B cell (primary cell): ENCODE measurements around the gene CES4A. TPM values are rescaled to one million over a fixed set of nuclear protein-coding genes. Genes with fewer than 3 reads are reported as not detected.

Experiments used
- ATAC-seq: fragments of 200-7000 bp; cut with Tn5 transposase; one replicate; pipeline ENCODE4 v1.10.0; 2021; ENCODE audit warnings: low read depth, mild to moderate bottlenecking, moderate number of reproducible peaks, moderate library complexity
- CTCF ChIA-PET: fragments of 350-600 bp; sonication (Branson Sonifier 250); formaldehyde crosslinking; loops from one replicate; lab custom pipeline; 2021; ENCODE audit warnings: antibody characterized with exemption, inconsistent platforms; lab: Charles Lee
- POLR2A ChIA-PET: fragments of 350-600 bp; sonication (Branson Sonifier 250); formaldehyde crosslinking; loops from one replicate; lab custom pipeline; 2021; ENCODE audit warnings: antibody characterized with exemption; lab: Charles Lee
- DNase-seq: peaks from one replicate; pipeline ENCODE4 v3.0.0; 2013
- H2AFZ ChIP-seq: 2 replicates; pipeline ENCODE4 v1.6.1; 2012; ENCODE audit warnings: mild to moderate bottlenecking, low read depth, low read length; ENCODE audit not compliant: insufficient read depth, poor library complexity, severe bottlenecking
- H3K27ac ChIP-seq, 2 donors: 1 replicate in 1 of 2; 2 replicates in 1 of 2; pipeline ENCODE4 v1.5.1; 2012 to 2013; ENCODE audit warnings: low read length in 2 of 2, mild to moderate bottlenecking in 2 of 2, moderate library complexity in 1 of 2
- H3K27me3 ChIP-seq, 4 experiments: fragments of 200-600 bp in 1 of 4; sonication (generic) in 1 of 4; replicated peaks in 1 of 4; 1 replicate in 2 of 4; 2 replicates in 2 of 4; pipeline versions ENCODE4 v1.6.1 to v1.7.0; 2013 to 2016; ENCODE audit warnings: low read length in 3 of 4, mild to moderate bottlenecking in 2 of 4, mixed read lengths in 1 of 4, moderate library complexity in 1 of 4; ENCODE audit not compliant: insufficient read depth in 4 of 4, control insufficient read depth in 3 of 4; ENCODE audit errors: control extremely low read depth in 1 of 4
- H3K36me3 ChIP-seq, 2 experiments: replicated peaks in 1 of 2; 1 replicate in 1 of 2; 2 replicates in 1 of 2; pipeline versions ENCODE4 v1.6.1 to v1.7.1; 2013; ENCODE audit warnings: low read length in 1 of 2; ENCODE audit not compliant: insufficient read depth in 2 of 2, control insufficient read depth in 1 of 2; ENCODE audit errors: control extremely low read depth in 1 of 2, extremely low read depth in 1 of 2
- H3K4me1 ChIP-seq, 2 donors: fragments of 200-600 bp in 1 of 2; sonication (generic) in 1 of 2; 1 replicate in 1 of 2; 2 replicates in 1 of 2; pipeline versions ENCODE4 v1.5.1 to v1.6.1; 2013 to 2017; ENCODE audit warnings: low read length in 2 of 2; ENCODE audit not compliant: control insufficient read depth in 2 of 2, insufficient read depth in 2 of 2
- H3K4me2 ChIP-seq: replicated peaks from 2 replicates; pipeline ENCODE3; 2012; ENCODE audit warnings: mild to moderate bottlenecking, low read depth, low read length; ENCODE audit not compliant: poor library complexity, severe bottlenecking
- H3K4me3 ChIP-seq, 5 experiments: fragments of 200-600 bp in 1 of 5; sonication (generic) in 1 of 5; 1 replicate in 3 of 5; 2 replicates in 2 of 5; pipeline versions ENCODE4 v1.5.1 to v1.7.0; 2011 to 2016; ENCODE audit warnings: low read length in 4 of 5, mild to moderate bottlenecking in 4 of 5, low read depth in 2 of 5, control low read depth in 1 of 5, moderate library complexity in 1 of 5; ENCODE audit not compliant: insufficient read depth in 1 of 5; ENCODE audit errors: control extremely low read depth in 1 of 5, extremely low read depth in 1 of 5
- H3K79me2 ChIP-seq: fragments of 200-600 bp; sonication (generic); one replicate; pipeline ENCODE4 v1.6.0; 2016; ENCODE audit warnings: low read length; ENCODE audit not compliant: control insufficient read depth, insufficient read depth
- H3K9ac ChIP-seq: fragments of 200-600 bp; sonication (generic); 2 replicates; pipeline ENCODE4 v1.6.1; 2017; ENCODE audit warnings: mild to moderate bottlenecking, low read length, moderate library complexity
- H3K9me3 ChIP-seq, 3 donors: one replicate each; pipeline versions ENCODE4 v1.6.1 to v1.7.1; 2013; ENCODE audit warnings: low read length in 2 of 3; ENCODE audit not compliant: control insufficient read depth in 2 of 3, insufficient read depth in 1 of 3; ENCODE audit errors: control extremely low read depth in 1 of 3
- H4K20me1 ChIP-seq: 2 replicates; pipeline ENCODE4 v1.6.0; 2012; ENCODE audit warnings: mild to moderate bottlenecking, low read length; ENCODE audit not compliant: insufficient read depth, control insufficient read depth, poor library complexity, severe bottlenecking
- H3K27ac Mint-ChIP-seq: one replicate; pipeline ENCODE4 v1.8.0; 2021; ENCODE audit warnings: mixed read lengths
- H3K27me3 Mint-ChIP-seq: one replicate; pipeline ENCODE4 v1.8.0; 2021; ENCODE audit warnings: mixed read lengths
- H3K4me1 Mint-ChIP-seq: one replicate; pipeline ENCODE4 v1.8.0; 2021; ENCODE audit warnings: mixed read lengths
- H3K4me3 Mint-ChIP-seq: one replicate; pipeline ENCODE4 v1.8.0; 2021; ENCODE audit warnings: mixed read lengths
- H3K9me3 Mint-ChIP-seq: one replicate; pipeline ENCODE4 v1.8.0; 2022; ENCODE audit warnings: mixed read lengths; ENCODE audit not compliant: insufficient read depth
- CTCF ChIP-seq: fragments of 200-600 bp; IDR thresholded peaks from one replicate; pipeline ENCODE4 v1.8.0; 2022; ENCODE audit warnings: antibody characterized with exemption, mild to moderate bottlenecking
- EZH2 ChIP-seq: IDR thresholded peaks from 2 replicates; pipeline ENCODE4 v1.6.1; 2012; ENCODE audit warnings: borderline replicate concordance, low read depth, mild to moderate bottlenecking, moderate library complexity, low read length; ENCODE audit not compliant: insufficient read depth, poor library complexity, severe bottlenecking
- WGBS: methylation state at CpG from one replicate; pipeline ENCODE4 v1.1.5; 2013; ENCODE audit warnings: missing lambda C conversion rate; ENCODE audit not compliant: insufficient coverage; 5-methylcytosine and 5-hydroxymethylcytosine counted together
- intact Hi-C: fragments of 100-400 bp; cut with micrococcal nuclease; formaldehyde crosslinking; loops from one replicate; pipeline ENCODE4 v1.10.0; 2022
- polyA plus RNA-seq: library from polyadenylated mRNA; depleted of rRNA; stranded (reverse); fragments of >200 nt; gene quantifications from 2 replicates; pipeline ENCODE4 v1.2.3, GENCODE V29; 2012
- total RNA-seq, 2 donors: library from RNA; stranded (reverse); fragments of 120-200 nt in 1 of 2; gene quantifications; 1 replicate in 1 of 2; 2 replicates in 1 of 2; pipeline versions ENCODE4 v1.2.3 to v1.2.4, GENCODE V29; 2013 to 2022

The CES4A gene
- total and polyA plus RNA-seq, 2 donors (not counting 1 experiment from before 2014, with no cell fraction given), result 8.4 to 17.3 TPM

GRCh38 chr16:66975302-66975893 is 13.0 kb upstream of the CES4A start:
- ChIA-PET POLR2A (no interaction called here), CTCF (interaction anchor here (0.9 to 2.2 kb wide), 6 partner anchors 126 to 491 kb away, joined by 3 to 10 read pairs (median 4); no protein-coding TSS in a partner anchor)
- ATAC-seq (no peak), DNase-seq (no peak)
- Histone ChIP-seq H3K27ac (no peak overlapping the region), H3K4me3 (no peak overlapping the region), H3K4me1 (peaks cover 0 to 3% of the 10 kb centered on the region in 2 donors), H2AFZ (no peak overlapping the region), H4K20me1 (no peaks in the 10 kb centered on the region), H3K9me3 (no peaks in the 10 kb centered on the region), H3K27me3 (peaks cover 0 to 13% (median 0%) of the 10 kb centered on the region in 4 experiments), H3K36me3 (no peaks in the 10 kb centered on the region), H3K79me2 (no peaks in the 10 kb centered on the region), H3K4me2 (no peak overlapping the region), H3K9ac (no peak overlapping the region)
- peaks cover 1% of the 10 kb centered on the region for H3K4me1 Mint-ChIP-seq
- H3K27ac Mint-ChIP-seq, result no peak overlapping the region
- WGBS, result 84% methylated on average over 6 of the region's 14 CpGs
- H3K27me3 Mint-ChIP-seq, result peaks cover 16% of the 10 kb centered on the region
- intact Hi-C loops, result no loop called here
- H3K9me3 Mint-ChIP-seq, result no peaks in the 10 kb centered on the region
- TF ChIP-seq EZH2, result no peak
- TF ChIP-seq CTCF, result no peak
- no peak overlapping the region for H3K4me3 Mint-ChIP-seq

- Histone ChIP-seq H3K9me3 (no peaks in the 10 kb centered on the region), H3K79me2 (no peaks in the 10 kb centered on the region), H3K36me3 (no peaks in the 10 kb centered on the region), H3K9ac (no peak overlapping the region), H3K27me3 (peaks cover 0 to 13% (median 0%) of the 10 kb centered on the region in 4 experiments), H3K27ac (no peak overlapping the region), H3K4me1 (peaks cover 0 to 3% of the 10 kb centered on the region in 2 donors), H3K4me2 (no peak overlapping the region), H3K4me3 (no peak overlapping the region), H2AFZ (no peak overlapping the region), H4K20me1 (no peaks in the 10 kb centered on the region)
- TF ChIP-seq CTCF (no peak), EZH2 (no peak)
- WGBS, result 69% methylated on average over 13 of the region's 13 CpGs
- H3K9me3 Mint-ChIP-seq, result no peaks in the 10 kb centered on the region
- H3K4me1 Mint-ChIP-seq, result peaks cover 1% of the 10 kb centered on the region
- H3K27ac Mint-ChIP-seq, result no peak overlapping the region
- no peak for DNase-seq
- ChIA-PET CTCF (interaction anchor here (0.6 to 3.5 kb wide), 12 partner anchors 18 to 490 kb away, joined by 3 to 27 read pairs (median 4); no protein-coding TSS in a partner anchor), POLR2A (no interaction called here)
- intact Hi-C loops, result loop anchor here (1.0 to 2.0 kb wide), 4 partner anchors 124 to 440 kb away; partner anchors contain the start of genes FBXL8, TRADD and ZDHHC1
- no peak for ATAC-seq
- peaks cover 16% of the 10 kb centered on the region for H3K27me3 Mint-ChIP-seq
- no peak overlapping the region for H3K4me3 Mint-ChIP-seq
Measured at GRCh38 chr16:66976746-66977145, 11.6 kb upstream of the CES4A start.
